ENCODE measurements around the gene WNT7B. TPM values are rescaled to one million over a fixed set of nuclear protein-coding genes. Genes with fewer than 3 reads are reported as not detected.

WNT7B gene
- total and polyA plus RNA-seq, 2 experiments from 2014 or later: 0.10 TPM; not detected in 1

DNA sequence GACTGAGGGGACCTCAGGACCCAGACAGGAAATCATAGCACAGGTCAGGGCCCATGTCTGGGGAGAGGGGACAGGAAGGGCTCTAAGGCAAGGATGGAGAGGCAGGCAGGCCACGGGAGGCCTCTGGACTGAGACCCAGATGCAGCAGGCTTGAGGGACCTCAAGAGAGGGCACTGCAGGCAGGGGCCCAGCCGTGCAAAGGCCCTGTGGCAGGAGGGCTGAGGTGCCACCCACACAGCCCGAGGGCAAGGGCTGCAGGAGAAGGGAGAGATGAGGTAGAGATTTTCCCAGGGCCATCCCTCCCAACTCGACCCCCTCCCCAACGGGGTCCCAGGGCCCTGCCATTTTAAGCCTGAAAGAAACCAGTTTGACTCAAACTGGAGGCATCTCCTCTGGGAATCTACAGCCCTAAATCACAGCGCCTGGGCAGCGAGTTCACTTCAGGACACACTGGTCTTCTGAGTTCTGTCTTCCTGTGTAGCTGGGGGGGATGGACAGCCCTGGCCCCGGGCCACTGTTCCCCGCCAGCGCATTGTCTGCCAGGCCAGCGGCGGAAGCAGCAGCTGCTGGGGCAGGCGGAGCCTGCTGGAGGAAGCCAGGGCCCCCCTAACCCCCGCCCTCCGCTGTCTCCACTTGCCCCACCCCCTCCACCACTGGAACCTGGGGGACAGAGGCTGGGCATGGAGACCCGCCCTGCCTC, 20.3 kb upstream of the WNT7B start:
- Histone ChIP-seq H4K20me1 (replicated peaks; ENCODE audit: insufficient read depth) (no peaks in the 10 kb centered on the region), H3F3A (replicated peaks; ENCODE audit: low read depth) (no peaks in the 10 kb centered on the region), H3K27ac (ENCODE audit: low read depth) (no peak overlapping the region), H3K4me3 (no peak overlapping the region), H3K4me2 (no peak overlapping the region), H3K27me3 (ENCODE audit: insufficient read depth) (no peaks in the 10 kb centered on the region), H3K9me2 (ENCODE audit: insufficient read depth) (no peaks in the 10 kb centered on the region; the same call in 1 of the 2 replicates), H3K4me1 (ENCODE audit: insufficient read depth) (no peaks in the 10 kb centered on the region), H3K36me3 (ENCODE audit: insufficient read depth) (no peaks in the 10 kb centered on the region), H2AFZ (0 out of 2 replicates have a peak overlapping the region, but pooled peaks have one; percentile 43), H3K79me2 (replicated peaks; ENCODE audit: insufficient read depth) (no peaks in the 10 kb centered on the region)
- peaks cover 3% of the 10 kb centered on the region; the same call in 2 of the 3 replicates for H3K9me3 Mint-ChIP-seq
- TF ChIP-seq ZNF331 (CRISPR knock-in tag; IDR thresholded peaks at IDR 0.05; ENCODE audit: low read depth): no peak
- no peak for TF ChIP-seq POLR2AphosphoS5 (IDR thresholded peaks at IDR 0.05; ENCODE audit: low read depth)
- TF ChIP-seq, protein P1, sequence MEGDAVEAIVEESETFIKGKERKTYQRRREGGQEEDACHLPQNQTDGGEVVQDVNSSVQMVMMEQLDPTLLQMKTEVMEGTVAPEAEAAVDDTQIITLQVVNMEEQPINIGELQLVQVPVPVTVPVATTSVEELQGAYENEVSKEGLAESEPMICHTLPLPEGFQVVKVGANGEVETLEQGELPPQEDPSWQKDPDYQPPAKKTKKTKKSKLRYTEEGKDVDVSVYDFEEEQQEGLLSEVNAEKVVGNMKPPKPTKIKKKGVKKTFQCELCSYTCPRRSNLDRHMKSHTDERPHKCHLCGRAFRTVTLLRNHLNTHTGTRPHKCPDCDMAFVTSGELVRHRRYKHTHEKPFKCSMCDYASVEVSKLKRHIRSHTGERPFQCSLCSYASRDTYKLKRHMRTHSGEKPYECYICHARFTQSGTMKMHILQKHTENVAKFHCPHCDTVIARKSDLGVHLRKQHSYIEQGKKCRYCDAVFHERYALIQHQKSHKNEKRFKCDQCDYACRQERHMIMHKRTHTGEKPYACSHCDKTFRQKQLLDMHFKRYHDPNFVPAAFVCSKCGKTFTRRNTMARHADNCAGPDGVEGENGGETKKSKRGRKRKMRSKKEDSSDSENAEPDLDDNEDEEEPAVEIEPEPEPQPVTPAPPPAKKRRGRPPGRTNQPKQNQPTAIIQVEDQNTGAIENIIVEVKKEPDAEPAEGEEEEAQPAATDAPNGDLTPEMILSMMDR (conservative IDR thresholded peaks at IDR 0.05; ENCODE audit: low read depth in 2 of 2): no peak
- TF ChIP-seq, protein P2, sequence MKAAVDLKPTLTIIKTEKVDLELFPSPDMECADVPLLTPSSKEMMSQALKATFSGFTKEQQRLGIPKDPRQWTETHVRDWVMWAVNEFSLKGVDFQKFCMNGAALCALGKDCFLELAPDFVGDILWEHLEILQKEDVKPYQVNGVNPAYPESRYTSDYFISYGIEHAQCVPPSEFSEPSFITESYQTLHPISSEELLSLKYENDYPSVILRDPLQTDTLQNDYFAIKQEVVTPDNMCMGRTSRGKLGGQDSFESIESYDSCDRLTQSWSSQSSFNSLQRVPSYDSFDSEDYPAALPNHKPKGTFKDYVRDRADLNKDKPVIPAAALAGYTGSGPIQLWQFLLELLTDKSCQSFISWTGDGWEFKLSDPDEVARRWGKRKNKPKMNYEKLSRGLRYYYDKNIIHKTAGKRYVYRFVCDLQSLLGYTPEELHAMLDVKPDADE (IDR thresholded peaks at IDR 0.05): no peak
- TF ChIP-seq, protein P3, sequence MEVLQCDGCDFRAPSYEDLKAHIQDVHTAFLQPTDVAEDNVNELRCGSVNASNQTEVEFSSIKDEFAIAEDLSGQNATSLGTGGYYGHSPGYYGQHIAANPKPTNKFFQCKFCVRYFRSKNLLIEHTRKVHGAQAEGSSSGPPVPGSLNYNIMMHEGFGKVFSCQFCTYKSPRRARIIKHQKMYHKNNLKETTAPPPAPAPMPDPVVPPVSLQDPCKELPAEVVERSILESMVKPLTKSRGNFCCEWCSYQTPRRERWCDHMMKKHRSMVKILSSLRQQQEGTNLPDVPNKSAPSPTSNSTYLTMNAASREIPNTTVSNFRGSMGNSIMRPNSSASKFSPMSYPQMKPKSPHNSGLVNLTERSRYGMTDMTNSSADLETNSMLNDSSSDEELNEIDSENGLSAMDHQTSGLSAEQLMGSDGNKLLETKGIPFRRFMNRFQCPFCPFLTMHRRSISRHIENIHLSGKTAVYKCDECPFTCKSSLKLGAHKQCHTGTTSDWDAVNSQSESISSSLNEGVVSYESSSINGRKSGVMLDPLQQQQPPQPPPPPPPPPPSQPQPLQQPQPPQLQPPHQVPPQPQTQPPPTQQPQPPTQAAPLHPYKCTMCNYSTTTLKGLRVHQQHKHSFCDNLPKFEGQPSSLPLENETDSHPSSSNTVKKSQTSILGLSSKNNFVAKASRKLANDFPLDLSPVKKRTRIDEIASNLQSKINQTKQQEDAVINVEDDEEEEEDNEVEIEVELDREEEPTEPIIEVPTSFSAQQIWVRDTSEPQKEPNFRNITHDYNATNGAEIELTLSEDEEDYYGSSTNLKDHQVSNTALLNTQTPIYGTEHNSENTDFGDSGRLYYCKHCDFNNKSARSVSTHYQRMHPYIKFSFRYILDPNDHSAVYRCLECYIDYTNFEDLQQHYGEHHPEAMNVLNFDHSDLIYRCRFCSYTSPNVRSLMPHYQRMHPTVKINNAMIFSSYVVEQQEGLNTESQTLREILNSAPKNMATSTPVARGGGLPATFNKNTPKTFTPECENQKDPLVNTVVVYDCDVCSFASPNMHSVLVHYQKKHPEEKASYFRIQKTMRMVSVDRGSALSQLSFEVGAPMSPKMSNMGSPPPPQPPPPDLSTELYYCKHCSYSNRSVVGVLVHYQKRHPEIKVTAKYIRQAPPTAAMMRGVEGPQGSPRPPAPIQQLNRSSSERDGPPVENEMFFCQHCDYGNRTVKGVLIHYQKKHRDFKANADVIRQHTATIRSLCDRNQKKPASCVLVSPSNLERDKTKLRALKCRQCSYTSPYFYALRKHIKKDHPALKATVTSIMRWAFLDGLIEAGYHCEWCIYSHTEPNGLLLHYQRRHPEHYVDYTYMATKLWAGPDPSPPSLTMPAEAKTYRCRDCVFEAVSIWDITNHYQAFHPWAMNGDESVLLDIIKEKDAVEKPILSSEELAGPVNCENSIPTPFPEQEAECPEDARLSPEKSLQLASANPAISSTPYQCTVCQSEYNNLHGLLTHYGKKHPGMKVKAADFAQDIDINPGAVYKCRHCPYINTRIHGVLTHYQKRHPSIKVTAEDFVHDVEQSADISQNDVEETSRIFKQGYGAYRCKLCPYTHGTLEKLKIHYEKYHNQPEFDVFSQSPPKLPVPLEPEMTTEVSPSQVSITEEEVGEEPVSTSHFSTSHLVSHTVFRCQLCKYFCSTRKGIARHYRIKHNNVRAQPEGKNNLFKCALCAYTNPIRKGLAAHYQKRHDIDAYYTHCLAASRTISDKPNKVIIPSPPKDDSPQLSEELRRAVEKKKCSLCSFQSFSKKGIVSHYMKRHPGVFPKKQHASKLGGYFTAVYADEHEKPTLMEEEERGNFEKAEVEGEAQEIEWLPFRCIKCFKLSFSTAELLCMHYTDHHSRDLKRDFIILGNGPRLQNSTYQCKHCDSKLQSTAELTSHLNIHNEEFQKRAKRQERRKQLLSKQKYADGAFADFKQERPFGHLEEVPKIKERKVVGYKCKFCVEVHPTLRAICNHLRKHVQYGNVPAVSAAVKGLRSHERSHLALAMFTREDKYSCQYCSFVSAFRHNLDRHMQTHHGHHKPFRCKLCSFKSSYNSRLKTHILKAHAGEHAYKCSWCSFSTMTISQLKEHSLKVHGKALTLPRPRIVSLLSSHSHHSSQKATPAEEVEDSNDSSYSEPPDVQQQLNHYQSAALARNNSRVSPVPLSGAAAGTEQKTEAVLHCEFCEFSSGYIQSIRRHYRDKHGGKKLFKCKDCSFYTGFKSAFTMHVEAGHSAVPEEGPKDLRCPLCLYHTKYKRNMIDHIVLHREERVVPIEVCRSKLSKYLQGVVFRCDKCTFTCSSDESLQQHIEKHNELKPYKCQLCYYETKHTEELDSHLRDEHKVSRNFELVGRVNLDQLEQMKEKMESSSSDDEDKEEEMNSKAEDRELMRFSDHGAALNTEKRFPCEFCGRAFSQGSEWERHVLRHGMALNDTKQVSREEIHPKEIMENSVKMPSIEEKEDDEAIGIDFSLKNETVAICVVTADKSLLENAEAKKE (CRISPR knock-in tag; IDR thresholded peaks at IDR 0.05): no peak
- TF ChIP-seq STAT1 (IDR thresholded peaks at IDR 0.05; ENCODE audit: unreplicated experiment): no peak
- TF ChIP-seq NANOG (IDR thresholded peaks at IDR 0.05; ENCODE audit: borderline replicate concordance): no peak
- TF ChIP-seq CREB1 (CRISPR knock-in tag; IDR thresholded peaks at IDR 0.05; ENCODE audit: low read depth): no peak
- peak; percentile 37 for DNase-seq (ENCODE audit: low spot score)
- H3K4me1 Mint-ChIP-seq: peaks cover 2% of the 10 kb centered on the region; the same call in 1 of the 3 replicates
- H3K4me3 Mint-ChIP-seq: no peak overlapping the region
- ATAC-seq: peak; percentile 47
- no peaks in the 10 kb centered on the region; the same call in 2 of the 3 replicates for H3K36me3 Mint-ChIP-seq (ENCODE audit: low read depth)
- no peak overlapping the region for H3K27ac Mint-ChIP-seq
- peaks cover 8% of the 10 kb centered on the region for H3K27me3 Mint-ChIP-seq (ENCODE audit: insufficient read depth, low read depth, poor library complexity)

Data from GM23338 (cell line).